Retinal pigment epithelial cell (primary cell): ENCODE results near the gene ARHGAP31.
"Not testable (repeated sequence)": the region's sequence is repeated elsewhere in the genome, so short reads cannot be mapped to it uniquely, and the experiment has no call there.

Experiments used
- DNase-seq: peaks from one replicate; pipeline ENCODE4 v3.0.0-alpha.2; 2010; ENCODE audit warnings: low read depth
- H3K4me3 ChIP-seq: 2 replicates; pipeline ENCODE4 v1.5.1; 2011; ENCODE audit warnings: mild to moderate bottlenecking, low read length, control low read depth, moderate library complexity
- CTCF ChIP-seq: conservative IDR thresholded peaks from 2 replicates; pipeline ENCODE4 v1.5.1; 2011; ENCODE audit warnings: low read depth, low read length, control low read depth, inconsistent platforms

ARHGAP31 gene

GRCh38 chr3:119365418-119365817 is 71.2 kb downstream of the ARHGAP31 start:
- no peak overlapping the region for H3K4me3 ChIP-seq
- no peak for TF ChIP-seq CTCF

GRCh38 chr3:119367000-119367399 is 72.8 kb downstream of the ARHGAP31 start:
- DNase-seq: no peak
- TF ChIP-seq CTCF: no peak
- no peak overlapping the region for H3K4me3 ChIP-seq

More at GRCh38 chr3:119365418-119365817, 71.2 kb downstream of the ARHGAP31 start:
- no peak for DNase-seq

- no peak for TF ChIP-seq CTCF
- H3K4me3 ChIP-seq: no peak overlapping the region
Observed at GRCh38 chr3:119368298-119368697, 74.1 kb downstream of the ARHGAP31 start.

GRCh38 chr3:119371786-119372185 is 77.6 kb downstream of the ARHGAP31 start:
- DNase-seq, H3K4me3 ChIP-seq: not testable (repeated sequence)

More at GRCh38 chr3:119368298-119368697, 74.1 kb downstream of the ARHGAP31 start:
- DNase-seq: no peak

GRCh38 chr3:119375106-119375505 is 80.9 kb downstream of the ARHGAP31 start:
- no peak for DNase-seq
- TF ChIP-seq CTCF: no peak
- no peak overlapping the region for H3K4me3 ChIP-seq

GRCh38 chr3:119375510-119375909 is 81.3 kb downstream of the ARHGAP31 start:
- H3K4me3 ChIP-seq: no peak overlapping the region
- TF ChIP-seq CTCF: no peak
- DNase-seq: no peak

- H3K4me3 ChIP-seq: no peak overlapping the region
- DNase-seq: no peak
- TF ChIP-seq CTCF: no peak
Observed at GRCh38 chr3:119376758-119377157, 82.6 kb downstream of the ARHGAP31 start.
